COLO829 (cell line): Measurements from ENCODE around the gene SETD1B.
"Not testable (repeated sequence)": the region's sequence is repeated elsewhere in the genome, so short reads cannot be mapped to it uniquely, and the experiment has no call there.

Source experiments
- DNase-seq: peaks from one replicate; pipeline ENCODE4 v3.0.0; 2012; ENCODE audit warnings: low spot score

SETD1B gene

GRCh38 chr12:121825041-121825523 is 21.3 kb downstream of the SETD1B start:
- no peak for DNase-seq

GRCh38 chr12:121826318-121827150 is 22.7 kb downstream of the SETD1B start:
- DNase-seq: no peak

GRCh38 chr12:121827351-121828099 is 23.7 kb downstream of the SETD1B start:
- no peak for DNase-seq

GRCh38 chr12:121828306-121828705 is 24.5 kb downstream of the SETD1B start:
- DNase-seq: no peak

- no peak for DNase-seq
These were observed 25.0 kb downstream of the SETD1B start for GRCh38 chr12:121828826-121829225.

- no peak for DNase-seq
These were observed 25.6 kb downstream of the SETD1B start for GRCh38 chr12:121829250-121829918.

GRCh38 chr12:121830134-121830533 is 26.3 kb downstream of the SETD1B start:
- DNase-seq: no peak

- no peak for DNase-seq
These were observed 26.9 kb downstream of the SETD1B start for GRCh38 chr12:121830588-121831265.

- DNase-seq: no peak
These were observed 27.9 kb downstream of the SETD1B start for GRCh38 chr12:121831571-121832245.

- DNase-seq: no peak
These were observed 33.9 kb downstream of the SETD1B start for GRCh38 chr12:121837680-121838079.

GRCh38 chr12:121838126-121838525 is 34.3 kb downstream of the SETD1B start:
- no peak for DNase-seq

- DNase-seq: peak; percentile 96
These were observed 35.5 kb downstream of the SETD1B start for GRCh38 chr12:121839106-121839992.

- no peak for DNase-seq
These were observed 36.4 kb downstream of the SETD1B start for GRCh38 chr12:121839993-121840761.

- DNase-seq: no peak
These were observed 39.6 kb downstream of the SETD1B start for GRCh38 chr12:121843236-121843982.

- no peak for DNase-seq
These were observed 41.9 kb downstream of the SETD1B start for GRCh38 chr12:121845701-121846100.

- no peak for DNase-seq
These were observed 45.4 kb downstream of the SETD1B start for GRCh38 chr12:121849211-121849610.

GRCh38 chr12:121849665-121850064 is 45.9 kb downstream of the SETD1B start:
- DNase-seq: no peak

- not testable (repeated sequence) for DNase-seq
These were observed 48.6 kb downstream of the SETD1B start for GRCh38 chr12:121852392-121852791.
